Activated CD4-positive, CD25-positive, alpha-beta regulatory T cell treated with anti-CD3 and anti-CD28 coated beads, Interleukin-2, amount 50 U/mL, for 16 hours (primary cell): ENCODE results near the gene KRT14.
"Not testable (repeated sequence)": the region's sequence is repeated elsewhere in the genome, so short reads cannot be mapped to it uniquely, and the experiment has no call there.

Experiments used
- DNase-seq: peaks from one replicate; pipeline ENCODE4 v3.0.0-alpha.2; 2020; ENCODE audit warnings: low read depth, low spot score

The KRT14 gene

GRCh38 chr17:41547921-41548843 lies 38.5 kb downstream of the KRT14 start:
- no peak for DNase-seq

- DNase-seq: no peak
These were observed 39.3 kb downstream of the KRT14 start for GRCh38 chr17:41547378-41547841.

GRCh38 chr17:41546819-41547218 lies 39.9 kb downstream of the KRT14 start:
- DNase-seq: no peak

GRCh38 chr17:41545829-41546410 lies 40.8 kb downstream of the KRT14 start:
- DNase-seq: no peak

- DNase-seq: no peak
These were observed 41.8 kb downstream of the KRT14 start for GRCh38 chr17:41544935-41545334.

GRCh38 chr17:41544491-41544892 lies 42.2 kb downstream of the KRT14 start:
- DNase-seq: no peak

GRCh38 chr17:41542786-41543185 lies 43.9 kb downstream of the KRT14 start:
- not testable (repeated sequence) for DNase-seq

GRCh38 chr17:41542357-41542756 lies 44.3 kb downstream of the KRT14 start:
- DNase-seq: no peak

- DNase-seq: no peak
These were observed 45.6 kb downstream of the KRT14 start for GRCh38 chr17:41540921-41541625.

- no peak for DNase-seq
These were observed 46.6 kb downstream of the KRT14 start for GRCh38 chr17:41539979-41540701.

GRCh38 chr17:41539071-41539492 lies 47.6 kb downstream of the KRT14 start:
- no peak for DNase-seq

GRCh38 chr17:41538565-41538991 lies 48.1 kb downstream of the KRT14 start:
- DNase-seq: no peak

GRCh38 chr17:41537990-41538389 lies 48.7 kb downstream of the KRT14 start:
- no peak for DNase-seq

- DNase-seq: no peak
These were observed 49.1 kb downstream of the KRT14 start for GRCh38 chr17:41537614-41537954.

- no peak for DNase-seq
These were observed 49.7 kb downstream of the KRT14 start for GRCh38 chr17:41536741-41537613.

- no peak for DNase-seq
These were observed 50.8 kb downstream of the KRT14 start for GRCh38 chr17:41535764-41536481.

GRCh38 chr17:41534899-41535546 lies 51.7 kb downstream of the KRT14 start:
- no peak for DNase-seq

GRCh38 chr17:41533613-41534012 lies 53.1 kb downstream of the KRT14 start:
- DNase-seq: no peak

GRCh38 chr17:41532947-41533570 lies 53.6 kb downstream of the KRT14 start:
- no peak for DNase-seq
